Esophagus squamous epithelium (tissue), 5 donors: Measurements from ENCODE around the gene NAT8L. TPM values are rescaled to one million over a fixed set of nuclear protein-coding genes. Genes with fewer than 3 reads are reported as not detected.

Experiments used
- DNase-seq: peaks from one replicate; lab custom pipeline; 2025; lab: John Stamatoyannopoulos, UW
- H3K27ac ChIP-seq, 4 donors: fragments of 200-600 bp; sonication (generic); one replicate each; pipeline ENCODE4 v1.5.1; 2016 to 2019; ENCODE audit warnings: mild to moderate bottlenecking in 1 of 4
- H3K27me3 ChIP-seq, 4 donors: fragments of 200-600 bp; sonication (generic); 1 replicate in 3 of 4; 2 replicates in 1 of 4; pipeline versions ENCODE4 v1.5.1 to v1.6.0; 2017 to 2021; ENCODE audit warnings: antibody characterized with exemption in 1 of 4
- H3K36me3 ChIP-seq, 3 donors: fragments of 200-600 bp; sonication (generic); one replicate each; pipeline ENCODE4 v1.5.1; 2016 to 2019
- H3K4me1 ChIP-seq, 3 donors: fragments of 200-600 bp; sonication (generic); one replicate each; pipeline ENCODE4 v1.5.1; 2017 to 2019
- H3K4me3 ChIP-seq, 4 donors: fragments of 200-600 bp; sonication (generic); 1 replicate in 3 of 4; 2 replicates in 1 of 4; pipeline ENCODE4 v1.5.1; 2016 to 2019; ENCODE audit warnings: mild to moderate bottlenecking in 2 of 4, moderate library complexity in 1 of 4
- H3K9me3 ChIP-seq, 3 donors: fragments of 200-600 bp; sonication (generic); one replicate each; pipeline ENCODE4 v1.5.1; 2016 to 2019
- POLR2A ChIP-seq, 4 donors: fragments of 450-650 bp; IDR thresholded peaks; one replicate each; pipeline ENCODE4 v1.6.1; 2017; ENCODE audit warnings: antibody characterized with exemption in 4 of 4, mild to moderate bottlenecking in 4 of 4, moderate library complexity in 3 of 4
- WGBS, 2 donors: methylation state at CpG; one replicate each; pipeline ENCODE4 v1.1.5; 2018; 5-methylcytosine and 5-hydroxymethylcytosine counted together
- intact Hi-C: fragments of 100-400 bp; cut with DNase I; formaldehyde crosslinking; loops from one replicate; pipeline ENCODE4 v1.15.0; 2022
- total RNA-seq, 4 donors: library from RNA; depleted of rRNA; stranded (reverse); fragments of >200 nt; gene quantifications; one replicate each; pipeline ENCODE4 v1.1.0, GENCODE V29; 2016
- TF ChIP-seq, protein P1 (sequence below), 6 experiments: fragments of 450-650 bp in 4 of 6; fragments of 200-600 bp in 2 of 6; sonication (generic) in 2 of 6; IDR thresholded peaks; one replicate each; pipeline ENCODE4 v1.5.1; 2016 to 2019; ENCODE audit warnings: antibody characterized with exemption in 6 of 6, mild to moderate bottlenecking in 4 of 6, moderate library complexity in 4 of 6
- donor health status: DM: yes; HTN: yes; CAD: no.

Gene NAT8L
- total RNA-seq, 4 donors from 2014 or later, result under 0.01 TPM; not detected in 3

DNA sequence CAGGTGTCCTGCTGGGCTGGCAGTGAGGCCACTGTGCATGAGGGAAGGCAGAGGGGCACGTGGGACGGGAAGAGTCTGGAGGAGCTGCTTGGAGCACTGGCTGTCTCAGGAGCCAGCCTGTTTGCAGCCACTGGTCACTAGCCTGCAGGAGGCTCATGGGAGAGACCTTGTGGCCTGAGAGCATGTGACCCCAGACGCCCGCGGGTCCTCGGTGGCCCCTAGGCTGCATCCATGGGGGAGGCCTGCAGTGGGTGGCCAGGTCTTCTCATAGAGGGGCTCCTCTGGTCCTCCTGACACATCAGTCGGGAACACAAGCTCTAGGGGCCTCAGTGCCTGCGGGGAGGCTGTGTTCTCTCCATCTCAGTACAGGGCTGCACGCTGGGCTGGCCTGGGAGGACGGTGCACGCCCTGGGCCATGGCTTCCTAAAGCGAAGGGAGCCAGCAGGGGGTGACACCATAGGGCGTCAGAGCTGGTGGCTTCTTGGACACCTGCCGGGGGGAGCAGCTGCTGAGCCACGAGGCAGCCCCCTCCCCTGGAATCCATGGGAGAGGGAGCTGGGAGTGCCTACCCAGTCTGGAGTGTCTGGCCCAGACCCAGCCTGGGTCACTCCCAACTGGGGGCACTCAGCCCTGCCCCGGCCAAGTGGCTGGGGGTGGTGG lies 12.3 kb downstream of the NAT8L start:
- 61% methylated on average over 4 of the region's 16 CpGs; no CpG with 5 or more reads in 1 of the 2 donors for WGBS, 2 donors
- no peak for DNase-seq
- H3K27me3 ChIP-seq, result peaks cover 0 to 49% (median 0%) of the 10 kb centered on the region in 4 donors
- no peaks in the 10 kb centered on the region for H3K4me1 ChIP-seq
- no peaks in the 10 kb centered on the region for H3K9me3 ChIP-seq
- intact Hi-C loops, result no loop called here
- H3K4me3 ChIP-seq, result no peak overlapping the region
- no peaks in the 10 kb centered on the region for H3K36me3 ChIP-seq
- no peak overlapping the region for H3K27ac ChIP-seq
- TF ChIP-seq, protein P1, sequence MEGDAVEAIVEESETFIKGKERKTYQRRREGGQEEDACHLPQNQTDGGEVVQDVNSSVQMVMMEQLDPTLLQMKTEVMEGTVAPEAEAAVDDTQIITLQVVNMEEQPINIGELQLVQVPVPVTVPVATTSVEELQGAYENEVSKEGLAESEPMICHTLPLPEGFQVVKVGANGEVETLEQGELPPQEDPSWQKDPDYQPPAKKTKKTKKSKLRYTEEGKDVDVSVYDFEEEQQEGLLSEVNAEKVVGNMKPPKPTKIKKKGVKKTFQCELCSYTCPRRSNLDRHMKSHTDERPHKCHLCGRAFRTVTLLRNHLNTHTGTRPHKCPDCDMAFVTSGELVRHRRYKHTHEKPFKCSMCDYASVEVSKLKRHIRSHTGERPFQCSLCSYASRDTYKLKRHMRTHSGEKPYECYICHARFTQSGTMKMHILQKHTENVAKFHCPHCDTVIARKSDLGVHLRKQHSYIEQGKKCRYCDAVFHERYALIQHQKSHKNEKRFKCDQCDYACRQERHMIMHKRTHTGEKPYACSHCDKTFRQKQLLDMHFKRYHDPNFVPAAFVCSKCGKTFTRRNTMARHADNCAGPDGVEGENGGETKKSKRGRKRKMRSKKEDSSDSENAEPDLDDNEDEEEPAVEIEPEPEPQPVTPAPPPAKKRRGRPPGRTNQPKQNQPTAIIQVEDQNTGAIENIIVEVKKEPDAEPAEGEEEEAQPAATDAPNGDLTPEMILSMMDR (IDR thresholded peaks at IDR 0.05), result no peak
- TF ChIP-seq POLR2A (IDR thresholded peaks at IDR 0.05), result no peak

DNA sequence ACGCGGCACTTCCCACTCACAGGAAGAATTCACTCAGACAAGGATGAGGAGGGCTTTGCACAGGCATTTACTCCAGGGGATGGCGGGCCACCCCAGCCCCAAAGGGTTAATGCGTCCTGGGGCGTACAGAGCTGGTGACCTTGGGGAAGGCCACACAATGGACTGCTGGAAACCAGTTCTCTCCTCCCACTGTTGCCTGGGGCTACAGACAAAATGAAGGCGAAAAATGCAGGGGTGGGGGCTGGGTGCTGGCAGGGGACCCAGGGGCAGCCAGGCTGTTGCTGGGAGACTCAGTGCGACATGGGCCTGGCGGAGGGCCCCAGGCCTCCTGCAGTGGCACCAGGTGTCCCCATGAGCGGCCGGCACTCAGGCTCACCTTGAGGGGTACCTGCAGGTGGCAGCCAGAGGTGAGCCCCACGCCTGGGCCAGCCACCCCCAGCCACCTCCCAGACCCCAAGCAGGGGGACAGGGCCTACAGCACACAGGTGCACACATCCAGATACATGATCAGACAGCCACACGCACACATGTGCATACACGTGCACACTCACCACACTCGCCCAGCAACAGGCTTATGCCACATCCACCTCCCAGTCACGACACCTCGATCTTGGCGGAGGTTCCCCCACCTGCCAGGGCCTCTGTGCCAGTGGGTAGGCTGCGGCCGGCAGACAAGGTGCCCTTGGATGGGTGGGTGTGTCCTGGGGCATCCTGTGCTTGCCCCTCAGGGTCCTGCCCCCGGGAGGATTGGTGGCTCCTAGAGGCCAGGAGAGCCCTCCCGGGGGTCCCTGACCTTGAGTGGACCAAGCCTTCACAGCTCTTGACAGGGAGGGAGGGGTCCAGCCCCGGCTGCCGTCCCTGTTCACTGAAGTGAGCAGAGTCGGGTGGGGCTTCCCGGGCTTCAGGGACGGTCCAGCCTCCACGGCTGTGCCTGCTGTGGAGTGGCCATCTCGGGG lies 13.1 kb downstream of the NAT8L start:
- Histone ChIP-seq H3K27ac (no peak overlapping the region), H3K27me3 (peaks cover 0 to 41% (median 0%) of the 10 kb centered on the region in 4 donors), H3K4me1 (no peaks in the 10 kb centered on the region), H3K9me3 (no peaks in the 10 kb centered on the region), H3K36me3 (no peaks in the 10 kb centered on the region), H3K4me3 (no peak overlapping the region)
- intact Hi-C loops, result no loop called here
- WGBS, 2 donors, result 30 to 39% methylated on average over 4 to 8 of the region's 28 CpGs
- no peak for DNase-seq
- no peak for TF ChIP-seq POLR2A (IDR thresholded peaks at IDR 0.05)
- TF ChIP-seq, protein P1 (IDR thresholded peaks at IDR 0.05), result no peak

DNA sequence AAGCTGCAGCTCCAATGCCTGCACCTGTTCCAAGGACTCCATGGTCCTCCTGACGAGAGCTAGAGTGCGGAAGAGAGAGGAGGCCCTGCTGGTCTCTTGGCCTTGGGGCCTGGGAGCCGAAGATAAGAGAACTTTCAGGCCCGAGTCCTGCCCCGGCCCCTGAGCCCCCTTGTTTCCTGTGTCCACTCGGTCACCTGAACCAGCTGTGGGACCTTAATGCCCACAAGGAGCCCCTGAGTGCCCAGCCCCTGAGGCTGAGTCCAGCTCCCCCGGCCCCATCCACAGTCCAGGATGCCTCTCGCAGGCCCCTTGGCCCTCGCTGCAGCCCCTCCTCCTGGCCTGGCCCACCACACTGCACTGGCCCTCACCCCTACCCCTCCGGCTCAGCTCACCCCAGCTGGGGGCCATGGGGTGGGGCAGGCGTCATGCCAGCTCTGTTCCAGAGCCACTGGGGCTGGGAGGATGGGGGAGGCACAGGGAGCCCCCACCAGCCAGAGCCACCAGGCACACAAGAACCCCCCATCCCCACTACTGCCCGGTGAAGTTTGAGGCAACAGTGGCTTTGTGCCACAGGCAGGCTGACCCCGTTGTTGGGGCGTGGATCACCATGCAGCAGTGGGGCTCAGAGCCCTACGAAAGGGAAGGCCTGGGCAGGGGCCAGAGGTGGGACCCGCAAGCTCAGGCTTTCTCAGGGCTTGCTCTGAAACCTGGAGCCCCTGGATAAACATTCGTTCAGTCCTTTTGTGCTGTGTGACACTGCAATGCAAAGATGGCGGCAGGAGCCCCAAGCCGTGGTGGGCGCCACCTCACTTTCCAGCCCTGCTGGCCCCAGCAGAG lies 14.1 kb downstream of the NAT8L start:
- Histone ChIP-seq H3K36me3 (no peaks in the 10 kb centered on the region), H3K4me3 (no peak overlapping the region), H3K9me3 (no peaks in the 10 kb centered on the region), H3K27ac (no peak overlapping the region), H3K27me3 (peaks cover 0 to 34% (median 0%) of the 10 kb centered on the region in 4 donors), H3K4me1 (no peaks in the 10 kb centered on the region)
- WGBS, 2 donors, result 94 to 96% methylated on average over 3 to 4 of the region's 20 CpGs
- intact Hi-C loops, result no loop called here
- TF ChIP-seq, protein P1 (IDR thresholded peaks at IDR 0.05), result no peak
- no peak for TF ChIP-seq POLR2A (IDR thresholded peaks at IDR 0.05)
- DNase-seq, result no peak

DNA sequence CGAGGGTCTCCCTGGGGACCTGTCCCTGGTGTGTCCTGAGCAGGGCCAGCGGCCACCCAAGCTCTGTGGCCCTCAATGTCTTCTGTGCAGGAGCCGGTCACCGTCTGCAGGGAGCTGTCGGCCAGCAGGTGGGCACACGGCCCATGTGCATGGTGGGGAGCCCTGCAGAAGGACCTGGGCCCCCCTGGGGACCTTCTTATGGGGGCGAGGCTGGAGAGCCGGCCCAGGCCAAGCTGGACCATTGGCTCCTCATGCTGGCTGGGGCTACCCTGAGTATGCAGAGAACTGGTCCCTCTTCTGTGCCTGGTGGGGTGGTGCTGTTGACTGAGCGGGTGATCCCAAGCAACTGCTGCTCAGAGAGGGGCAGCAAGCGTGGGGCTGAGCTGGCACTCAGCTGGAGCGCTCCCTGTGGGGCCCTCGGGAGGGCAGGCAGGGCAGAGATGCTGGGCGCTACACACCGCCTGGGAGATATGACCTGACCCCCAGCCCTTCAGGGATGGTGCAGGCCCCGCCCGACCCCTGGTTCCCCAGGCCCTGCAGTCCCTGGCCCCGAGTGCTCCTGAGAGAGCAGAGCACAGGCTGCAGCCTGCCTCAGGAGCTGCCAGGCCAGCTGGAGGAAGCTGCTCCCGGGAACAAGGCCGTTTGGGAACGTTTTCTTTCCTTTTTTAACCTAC lies 14.8 kb downstream of the NAT8L start:
- DNase-seq, result no peak
- peaks cover 0 to 29% (median 0%) of the 10 kb centered on the region in 4 donors for H3K27me3 ChIP-seq
- H3K4me3 ChIP-seq, result no peak overlapping the region
- H3K4me1 ChIP-seq, result no peaks in the 10 kb centered on the region
- TF ChIP-seq POLR2A (IDR thresholded peaks at IDR 0.05), result no peak
- TF ChIP-seq, protein P1 (IDR thresholded peaks at IDR 0.05), result no peak
- WGBS, 2 donors, result 60 to 80% methylated on average over 5 to 9 of the region's 20 CpGs
- no peak overlapping the region for H3K27ac ChIP-seq
- intact Hi-C loops, result no loop called here
- no peaks in the 10 kb centered on the region for H3K36me3 ChIP-seq
- H3K9me3 ChIP-seq, result no peaks in the 10 kb centered on the region
